Liver (tissue), 9 donors: ENCODE measurements around the gene RNFT2. TPM values are rescaled to one million over a fixed set of nuclear protein-coding genes. Genes with fewer than 3 reads are reported as not detected.
A peak's percentile ranks its signal among the peaks of the same experiment; 100 is the strongest.

Experiments used
- DNase-seq: peaks from one replicate; pipeline ENCODE4 v3.0.0-alpha.2; 2017; ENCODE audit warnings: low spot score
- H3K27ac ChIP-seq, 2 donors: one replicate each; pipeline ENCODE4 v1.7.0; 2013; ENCODE audit warnings: inconsistent platforms in 2 of 2, low read length in 2 of 2, control low read depth in 1 of 2, low read depth in 1 of 2, mild to moderate bottlenecking in 1 of 2
- H3K27me3 ChIP-seq, 4 donors: one replicate each; pipeline versions ENCODE4 v1.6.1 to v1.7.0; 2013; ENCODE audit warnings: low read length in 3 of 4, inconsistent platforms in 1 of 4, mild to moderate bottlenecking in 1 of 4, moderate library complexity in 1 of 4; ENCODE audit not compliant: control insufficient read depth in 4 of 4, insufficient read depth in 4 of 4
- H3K36me3 ChIP-seq, 4 donors: one replicate each; pipeline versions ENCODE4 v1.6.1 to v1.7.0; 2013; ENCODE audit warnings: low read length in 3 of 4, mild to moderate bottlenecking in 3 of 4, low read depth in 1 of 4, moderate library complexity in 1 of 4; ENCODE audit not compliant: control insufficient read depth in 4 of 4, insufficient read depth in 3 of 4
- H3K4me1 ChIP-seq, 4 donors: one replicate each; pipeline versions ENCODE4 v1.6.1 to v1.7.0; 2013; ENCODE audit warnings: low read length in 3 of 4, mild to moderate bottlenecking in 3 of 4, moderate library complexity in 1 of 4; ENCODE audit not compliant: control insufficient read depth in 4 of 4, insufficient read depth in 4 of 4
- H3K4me3 ChIP-seq, 3 donors: one replicate each; pipeline versions ENCODE4 v1.6.1 to v1.7.0; 2013; ENCODE audit warnings: low read length in 3 of 3, control low read depth in 1 of 3, low read depth in 1 of 3, mild to moderate bottlenecking in 1 of 3
- H3K9ac ChIP-seq, 2 donors: one replicate each; pipeline ENCODE4 v1.7.0; 2013; ENCODE audit warnings: low read length in 2 of 2, mild to moderate bottlenecking in 2 of 2, moderate library complexity in 2 of 2, control low read depth in 1 of 2, low read depth in 1 of 2
- H3K9me3 ChIP-seq, 4 donors: one replicate each; pipeline versions ENCODE4 v1.6.1 to v1.7.0; 2013; ENCODE audit warnings: low read length in 3 of 4; ENCODE audit not compliant: control insufficient read depth in 4 of 4
- ATF3 ChIP-seq: IDR thresholded peaks from 2 replicates; pipeline ENCODE4 v1.6.1; 2016; ENCODE audit warnings: antibody characterized with exemption
- CTCF ChIP-seq: fragments of 150-350 bp; IDR thresholded peaks from 2 replicates; pipeline ENCODE4 v1.5.1; 2017; ENCODE audit warnings: improper control_type of control experiment, low read depth, low read length; ENCODE audit not compliant: missing input control
- EGR1 ChIP-seq, 2 donors: IDR thresholded peaks; 2 replicates each; pipeline ENCODE4 v1.6.1; 2016 to 2018; ENCODE audit warnings: antibody characterized with exemption in 2 of 2, low read depth in 2 of 2
- FOXA2 ChIP-seq: IDR thresholded peaks from 2 replicates; pipeline ENCODE4 v1.6.1; 2016; ENCODE audit warnings: antibody characterized with exemption
- GABPA ChIP-seq, 2 donors: IDR thresholded peaks in 1 of 2; conservative IDR thresholded peaks in 1 of 2; 2 replicates each; pipeline ENCODE4 v1.6.1; 2016; ENCODE audit warnings: antibody characterized with exemption in 2 of 2, mild to moderate bottlenecking in 1 of 2, moderate library complexity in 1 of 2
- HNF4A ChIP-seq, 2 donors: conservative IDR thresholded peaks; 2 replicates each; pipeline ENCODE4 v1.6.1; 2016; ENCODE audit warnings: antibody characterized with exemption in 2 of 2, mild to moderate bottlenecking in 2 of 2
- HNF4G ChIP-seq: IDR thresholded peaks from 2 replicates; pipeline ENCODE4 v1.6.1; 2016; ENCODE audit warnings: antibody characterized with exemption
- JUND ChIP-seq, 2 donors: IDR thresholded peaks; 2 replicates each; pipeline ENCODE4 v1.6.1; 2016; ENCODE audit warnings: antibody characterized with exemption in 2 of 2
- MAX ChIP-seq: IDR thresholded peaks from 2 replicates; pipeline ENCODE4 v1.6.1; 2016; ENCODE audit warnings: antibody characterized with exemption
- NR2F2 ChIP-seq: IDR thresholded peaks from 2 replicates; pipeline ENCODE4 v1.6.1; 2016; ENCODE audit warnings: antibody characterized with exemption
- RAD21 ChIP-seq, 2 donors: IDR thresholded peaks; 2 replicates each; pipeline ENCODE4 v1.6.1; 2016; ENCODE audit warnings: antibody characterized with exemption in 2 of 2, mild to moderate bottlenecking in 2 of 2
- REST ChIP-seq: IDR thresholded peaks from 2 replicates; pipeline ENCODE4 v1.6.1; 2016; ENCODE audit warnings: antibody characterized with exemption, mild to moderate bottlenecking
- SP1 ChIP-seq: IDR thresholded peaks from 2 replicates; pipeline ENCODE4 v1.6.1; 2018; ENCODE audit warnings: antibody characterized with exemption, mild to moderate bottlenecking
- YY1 ChIP-seq: IDR thresholded peaks from 2 replicates; pipeline ENCODE4 v1.6.1; 2016; ENCODE audit warnings: antibody characterized with exemption, mild to moderate bottlenecking
- WGBS: extraction: QIAGEN DNeasy Blood & Tissue Kit; methylation state at CpG from one replicate; pipeline ENCODE4 v1.1.7; 2013; 5-methylcytosine and 5-hydroxymethylcytosine counted together
- polyA plus RNA-seq, 2 donors: library from polyadenylated mRNA; stranded (reverse) in 1 of 2; unstranded in 1 of 2; fragments of 200-250 nt in 1 of 2; fragments of >200 nt in 1 of 2; fragmentation: Nextera tagmentation in 1 of 2; extraction: Ambion mirVana in 1 of 2; gene quantifications; one replicate each; pipeline versions ENCODE4 v1.2.1 to v1.2.3, GENCODE V29; 2013 to 2015
- total RNA-seq, 2 donors: library from RNA; depleted of rRNA; stranded (reverse); fragments of >200 nt; gene quantifications; one replicate each; pipeline ENCODE4 v1.2.3, GENCODE V29; 2014
- donor health status: healthy.
- donor health status: healthy.
- donor health status: healthy.
- donor health status: healthy.
- donor health status: healthy.

Gene RNFT2
- total and polyA plus RNA-seq, 4 donors, result 0.13 to 1.4 (median 0.19) TPM

GRCh38 chr12:116862167-116862566 lies 124.1 kb downstream of the RNFT2 start (continued):
- TF ChIP-seq REST (no peak), HNF4G (no peak)

GRCh38 chr12:116863275-116863767 lies 125.2 kb downstream of the RNFT2 start:
- Histone ChIP-seq H3K9ac (no peak overlapping the region), H3K27ac (no peak overlapping the region), H3K27me3 (peaks cover 0 to 9% (median 0%) of the 10 kb centered on the region in 4 donors), H3K36me3 (no peaks in the 10 kb centered on the region), H3K4me3 (no peak overlapping the region), H3K4me1 (no peaks in the 10 kb centered on the region), H3K9me3 (no peaks in the 10 kb centered on the region)
- WGBS, result 47% methylated on average over 6 of the region's 6 CpGs
- no peak for DNase-seq
- no peak for TF ChIP-seq CTCF
- TF ChIP-seq HNF4G, result no peak
- TF ChIP-seq MAX, result no peak
- no peak for TF ChIP-seq FOXA2
- TF ChIP-seq GABPA (IDR thresholded peaks at IDR 0.05 in 1 of 2, conservative IDR thresholded peaks at IDR 0.05 in 1 of 2), result no peak
- peak in 1 of 2 donors; percentile 21 for TF ChIP-seq RAD21 (IDR thresholded peaks at IDR 0.05)
- no peak for TF ChIP-seq HNF4A (conservative IDR thresholded peaks at IDR 0.05)

- H3K4me3 ChIP-seq, result no peak overlapping the region
- WGBS, result 67% methylated on average over 13 of the region's 13 CpGs
- H3K36me3 ChIP-seq, result no peaks in the 10 kb centered on the region
- no peaks in the 10 kb centered on the region for H3K4me1 ChIP-seq
- H3K27me3 ChIP-seq, result peaks cover 0 to 9% (median 0%) of the 10 kb centered on the region in 4 donors
- H3K9me3 ChIP-seq, result no peaks in the 10 kb centered on the region
- H3K27ac ChIP-seq, result no peak overlapping the region
- H3K9ac ChIP-seq, result no peak overlapping the region
- DNase-seq, result no peak
- TF ChIP-seq SP1 (no peak), CTCF (no peak), ATF3 (no peak), NR2F2 (no peak), JUND (IDR thresholded peaks at IDR 0.05) (no peak), EGR1 (IDR thresholded peaks at IDR 0.05; ENCODE audit: low read depth in 2 of 2) (no peak), FOXA2 (no peak), YY1 (no peak), REST (no peak), MAX (no peak), HNF4A (conservative IDR thresholded peaks at IDR 0.05) (no peak), RAD21 (IDR thresholded peaks at IDR 0.05) (no peak), HNF4G (no peak)
Measured at GRCh38 chr12:116864371-116865160, 126.5 kb downstream of the RNFT2 start.
